ENCODE data around the gene PCCA. TPM values are rescaled to one million over a fixed set of nuclear protein-coding genes. Genes with fewer than 3 reads are reported as not detected.

PCCA gene
- total RNA-seq, 1 donor from 2014 or later = 33.3 TPM

GRCh38 chr13:100235311-100235901 lies 146.5 kb downstream of the PCCA start:
- peak; percentile 20 for DNase-seq (ENCODE audit: low spot score)
- Mint-ChIP-seq H3K9me3 (ENCODE audit: unreplicated experiment) (no peaks in the 10 kb centered on the region), H3K4me1 (ENCODE audit: unreplicated experiment) (peaks cover 27% of the 10 kb centered on the region), H3K36me3 (ENCODE audit: low read depth, unreplicated experiment) (peaks cover 4% of the 10 kb centered on the region), H3K27me3 (ENCODE audit: unreplicated experiment) (no peaks in the 10 kb centered on the region), H3K27ac (ENCODE audit: unreplicated experiment) (peak overlapping the region; percentile 62), H3K4me3 (ENCODE audit: unreplicated experiment) (no peak overlapping the region)
- peak; percentile 75 for TF ChIP-seq CTCF (IDR thresholded peaks at IDR 0.05; ENCODE audit: unreplicated experiment)

- no peaks in the 10 kb centered on the region for H3K27me3 Mint-ChIP-seq (ENCODE audit: unreplicated experiment)
- H3K9me3 Mint-ChIP-seq (ENCODE audit: unreplicated experiment) = no peaks in the 10 kb centered on the region
- peaks cover 25% of the 10 kb centered on the region for H3K4me1 Mint-ChIP-seq (ENCODE audit: unreplicated experiment)
- H3K4me3 Mint-ChIP-seq (ENCODE audit: unreplicated experiment) = no peak overlapping the region
- no peak overlapping the region for H3K27ac Mint-ChIP-seq (ENCODE audit: unreplicated experiment)
- H3K36me3 Mint-ChIP-seq (ENCODE audit: low read depth, unreplicated experiment) = peaks cover 4% of the 10 kb centered on the region
- no peak for DNase-seq (ENCODE audit: low spot score)
- TF ChIP-seq CTCF (IDR thresholded peaks at IDR 0.05; ENCODE audit: unreplicated experiment) = no peak
These were observed 151.4 kb downstream of the PCCA start for GRCh38 chr13:100240109-100240779.

- Mint-ChIP-seq H3K36me3 (ENCODE audit: low read depth, unreplicated experiment) (peaks cover 10% of the 10 kb centered on the region), H3K4me1 (ENCODE audit: unreplicated experiment) (peaks cover 15% of the 10 kb centered on the region), H3K27me3 (ENCODE audit: unreplicated experiment) (no peaks in the 10 kb centered on the region), H3K4me3 (ENCODE audit: unreplicated experiment) (no peak overlapping the region), H3K9me3 (ENCODE audit: unreplicated experiment) (peaks cover 10% of the 10 kb centered on the region), H3K27ac (ENCODE audit: unreplicated experiment) (peak overlapping the region; percentile 75)
- DNase-seq (ENCODE audit: low spot score) = no peak
- no peak for TF ChIP-seq CTCF (IDR thresholded peaks at IDR 0.05; ENCODE audit: unreplicated experiment)
These were observed 155.5 kb downstream of the PCCA start for GRCh38 chr13:100244431-100244830.

- DNase-seq (ENCODE audit: low spot score) = no peak
- H3K36me3 Mint-ChIP-seq (ENCODE audit: low read depth, unreplicated experiment) = peaks cover 10% of the 10 kb centered on the region
- no peaks in the 10 kb centered on the region for H3K27me3 Mint-ChIP-seq (ENCODE audit: unreplicated experiment)
- no peak for TF ChIP-seq CTCF (IDR thresholded peaks at IDR 0.05; ENCODE audit: unreplicated experiment)
- H3K27ac Mint-ChIP-seq (ENCODE audit: unreplicated experiment) = no peak overlapping the region
- H3K9me3 Mint-ChIP-seq (ENCODE audit: unreplicated experiment) = peaks cover 10% of the 10 kb centered on the region
- no peak overlapping the region for H3K4me3 Mint-ChIP-seq (ENCODE audit: unreplicated experiment)
- H3K4me1 Mint-ChIP-seq (ENCODE audit: unreplicated experiment) = peaks cover 14% of the 10 kb centered on the region
These were observed 156.2 kb downstream of the PCCA start for GRCh38 chr13:100245104-100245503.

GRCh38 chr13:100247937-100248336 lies 159.0 kb downstream of the PCCA start:
- Mint-ChIP-seq H3K27me3 (ENCODE audit: unreplicated experiment) (no peaks in the 10 kb centered on the region), H3K4me3 (ENCODE audit: unreplicated experiment) (no peak overlapping the region), H3K9me3 (ENCODE audit: unreplicated experiment) (peaks cover 10% of the 10 kb centered on the region), H3K4me1 (ENCODE audit: unreplicated experiment) (peaks cover 22% of the 10 kb centered on the region), H3K36me3 (ENCODE audit: low read depth, unreplicated experiment) (peaks cover 15% of the 10 kb centered on the region), H3K27ac (ENCODE audit: unreplicated experiment) (no peak overlapping the region)
- TF ChIP-seq CTCF (IDR thresholded peaks at IDR 0.05; ENCODE audit: unreplicated experiment) = no peak
- no peak for DNase-seq (ENCODE audit: low spot score)

Measured in endothelial cell (in vitro differentiated cells).